Hepatocyte (in vitro differentiated cells): ENCODE measurements around the gene TBC1D5. TPM values are rescaled to one million over a fixed set of nuclear protein-coding genes. Genes with fewer than 3 reads are reported as not detected.

Source experiments
- DNase-seq: peaks from one replicate; pipeline ENCODE4 v3.0.0-alpha.2; 2016; ENCODE audit warnings: low spot score
- H2AFZ ChIP-seq: fragments of 200-600 bp; sonication (generic); 2 replicates; pipeline ENCODE4 v1.6.0; 2016; ENCODE audit warnings: antibody characterized with exemption, mild to moderate bottlenecking
- H3K27ac ChIP-seq: fragments of 200-600 bp; sonication (generic); 2 replicates; pipeline ENCODE4 v1.5.1; 2016; ENCODE audit warnings: mild to moderate bottlenecking
- H3K27me3 ChIP-seq: fragments of 200-600 bp; sonication (generic); 2 replicates; pipeline ENCODE4 v1.6.1; 2016
- H3K36me3 ChIP-seq: fragments of 200-600 bp; sonication (generic); replicated peaks from 2 replicates; pipeline ENCODE4 v1.5.1; 2016; ENCODE audit warnings: low read depth; ENCODE audit not compliant: insufficient read depth
- H3K4me1 ChIP-seq: fragments of 200-600 bp; sonication (generic); 2 replicates; pipeline ENCODE4 v1.5.1; 2016; ENCODE audit warnings: mild to moderate bottlenecking, moderate library complexity; ENCODE audit not compliant: insufficient read depth
- H3K4me2 ChIP-seq: fragments of 200-600 bp; sonication (generic); 2 replicates; pipeline ENCODE4 v1.6.0; 2016
- H3K4me3 ChIP-seq: fragments of 200-600 bp; sonication (generic); 2 replicates; pipeline ENCODE4 v1.5.1; 2016; ENCODE audit warnings: mild to moderate bottlenecking
- H3K79me2 ChIP-seq: fragments of 200-600 bp; sonication (generic); 2 replicates; pipeline ENCODE4 v1.6.0; 2017; ENCODE audit warnings: mild to moderate bottlenecking
- H3K9me2 ChIP-seq: fragments of 200-600 bp; sonication (generic); replicated peaks from 2 replicates; pipeline ENCODE4 v1.6.0; 2017; ENCODE audit warnings: mild to moderate bottlenecking; ENCODE audit not compliant: insufficient read depth
- H3K9me3 ChIP-seq: fragments of 200-600 bp; sonication (generic); 2 replicates; pipeline ENCODE4 v1.5.1; 2016; ENCODE audit warnings: low read depth, mild to moderate bottlenecking
- H4K20me1 ChIP-seq: fragments of 200-600 bp; sonication (generic); 2 replicates; pipeline ENCODE4 v1.6.0; 2016; ENCODE audit warnings: mild to moderate bottlenecking; ENCODE audit not compliant: insufficient read depth, poor library complexity, severe bottlenecking
- EZH2 ChIP-seq: fragments of 200-600 bp; sonication (generic); IDR thresholded peaks from 2 replicates; pipeline ENCODE4 v1.6.1; 2016; ENCODE audit warnings: antibody characterized with exemption, mild to moderate bottlenecking, borderline replicate concordance
- EZH2phosphoT487 ChIP-seq: fragments of 200-600 bp; sonication (generic); IDR thresholded peaks from one replicate; pipeline ENCODE4 v1.6.1; 2018; ENCODE audit warnings: antibody characterized with exemption, mild to moderate bottlenecking, low read depth, moderate library complexity; ENCODE audit not compliant: unreplicated experiment, severe bottlenecking
- WGBS: methylation state at CpG from one replicate; pipeline ENCODE4 v1.1.6; 2016; ENCODE audit warnings: low lambda C conversion rate; ENCODE audit errors: missing lambda C conversion rate; 5-methylcytosine and 5-hydroxymethylcytosine counted together
- polyA plus RNA-seq: library from polyadenylated mRNA; unstranded; fragments of >200 nt; fragmentation: Nextera tagmentation; extraction: Ambion mirVana; gene quantifications from 2 replicates; pipeline ENCODE4 v1.2.1, GENCODE V29; 2016
- total RNA-seq: library from RNA; depleted of rRNA; stranded (reverse); fragments of >200 nt; gene quantifications from 2 replicates; pipeline ENCODE4 v1.2.3, GENCODE V29; 2014
- TF ChIP-seq, protein P1 (sequence below): fragments of 200-600 bp; sonication (generic); IDR thresholded peaks from 2 replicates; pipeline ENCODE4 v1.5.1; 2016; ENCODE audit warnings: antibody characterized with exemption, mild to moderate bottlenecking; ENCODE audit not compliant: poor library complexity

TBC1D5 gene
- total and polyA plus RNA-seq, 2 experiments from 2014 or later = 17.0 to 64.2 TPM

DNA sequence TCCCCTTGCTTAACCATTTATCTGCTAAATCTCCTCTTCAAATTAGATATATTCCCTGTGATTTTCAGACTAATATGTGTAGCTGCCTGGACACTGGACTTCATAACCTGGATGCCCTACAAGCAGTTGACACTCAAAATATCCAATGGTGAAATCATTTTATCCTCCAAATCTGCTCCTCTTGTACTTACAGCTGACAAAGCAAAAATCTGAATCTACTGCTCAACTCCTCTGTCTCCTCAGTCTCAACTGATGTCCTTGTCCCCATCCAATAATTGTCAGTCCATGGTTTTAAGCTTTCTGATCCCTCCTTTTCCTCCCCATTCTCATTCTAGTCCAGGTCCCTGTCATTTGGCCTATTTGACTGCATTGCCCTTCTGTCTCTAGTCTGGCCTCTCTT lies 411.8 kb downstream of the TBC1D5 start:
- H3K27me3 ChIP-seq = no peaks in the 10 kb centered on the region
- H2AFZ ChIP-seq = no peak overlapping the region
- no peak overlapping the region for H3K27ac ChIP-seq
- H3K4me3 ChIP-seq = no peak overlapping the region
- H3K79me2 ChIP-seq = no peaks in the 10 kb centered on the region
- no peaks in the 10 kb centered on the region for H3K36me3 ChIP-seq
- H3K4me2 ChIP-seq = no peak overlapping the region
- H4K20me1 ChIP-seq = no peaks in the 10 kb centered on the region
- H3K4me1 ChIP-seq = no peaks in the 10 kb centered on the region
- H3K9me3 ChIP-seq = no peaks in the 10 kb centered on the region
- DNase-seq = no peak
- no peaks in the 10 kb centered on the region for H3K9me2 ChIP-seq
- TF ChIP-seq EZH2 (no peak), EZH2phosphoT487 (no peak)
- TF ChIP-seq, protein P1, sequence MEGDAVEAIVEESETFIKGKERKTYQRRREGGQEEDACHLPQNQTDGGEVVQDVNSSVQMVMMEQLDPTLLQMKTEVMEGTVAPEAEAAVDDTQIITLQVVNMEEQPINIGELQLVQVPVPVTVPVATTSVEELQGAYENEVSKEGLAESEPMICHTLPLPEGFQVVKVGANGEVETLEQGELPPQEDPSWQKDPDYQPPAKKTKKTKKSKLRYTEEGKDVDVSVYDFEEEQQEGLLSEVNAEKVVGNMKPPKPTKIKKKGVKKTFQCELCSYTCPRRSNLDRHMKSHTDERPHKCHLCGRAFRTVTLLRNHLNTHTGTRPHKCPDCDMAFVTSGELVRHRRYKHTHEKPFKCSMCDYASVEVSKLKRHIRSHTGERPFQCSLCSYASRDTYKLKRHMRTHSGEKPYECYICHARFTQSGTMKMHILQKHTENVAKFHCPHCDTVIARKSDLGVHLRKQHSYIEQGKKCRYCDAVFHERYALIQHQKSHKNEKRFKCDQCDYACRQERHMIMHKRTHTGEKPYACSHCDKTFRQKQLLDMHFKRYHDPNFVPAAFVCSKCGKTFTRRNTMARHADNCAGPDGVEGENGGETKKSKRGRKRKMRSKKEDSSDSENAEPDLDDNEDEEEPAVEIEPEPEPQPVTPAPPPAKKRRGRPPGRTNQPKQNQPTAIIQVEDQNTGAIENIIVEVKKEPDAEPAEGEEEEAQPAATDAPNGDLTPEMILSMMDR = no peak

- WGBS = 96% methylated on average over 1 of the region's 1 CpG
Observed at GRCh38 chr3:17329927-17330326, 412.5 kb downstream of the TBC1D5 start.

GRCh38 chr3:17322106-17322793 lies 420.2 kb downstream of the TBC1D5 start:
- no peak for TF ChIP-seq EZH2
- TF ChIP-seq EZH2phosphoT487 = no peak
- TF ChIP-seq, protein P1 = no peak
- 77% methylated on average over 5 of the region's 5 CpGs for WGBS
- Histone ChIP-seq H3K27me3 (no peaks in the 10 kb centered on the region), H3K4me1 (no peaks in the 10 kb centered on the region), H3K9me2 (no peaks in the 10 kb centered on the region), H3K36me3 (no peaks in the 10 kb centered on the region), H3K9me3 (no peaks in the 10 kb centered on the region), H2AFZ (no peak overlapping the region), H3K79me2 (no peaks in the 10 kb centered on the region), H3K4me3 (no peak overlapping the region), H3K4me2 (no peak overlapping the region), H3K27ac (no peak overlapping the region), H4K20me1 (no peaks in the 10 kb centered on the region)
- no peak for DNase-seq

More at GRCh38 chr3:17329927-17330326, 412.5 kb downstream of the TBC1D5 start:
- no peaks in the 10 kb centered on the region for H3K9me3 ChIP-seq
- no peak overlapping the region for H3K4me2 ChIP-seq
- H2AFZ ChIP-seq = no peak overlapping the region
- no peaks in the 10 kb centered on the region for H3K9me2 ChIP-seq
- no peaks in the 10 kb centered on the region for H3K36me3 ChIP-seq
- no peak for DNase-seq
- H4K20me1 ChIP-seq = no peaks in the 10 kb centered on the region
- TF ChIP-seq EZH2 (no peak), EZH2phosphoT487 (no peak)
- TF ChIP-seq, protein P1 = no peak
- no peaks in the 10 kb centered on the region for H3K4me1 ChIP-seq
- no peaks in the 10 kb centered on the region for H3K27me3 ChIP-seq
- H3K27ac ChIP-seq = no peak overlapping the region
- H3K79me2 ChIP-seq = no peaks in the 10 kb centered on the region
- H3K4me3 ChIP-seq = no peak overlapping the region

DNA sequence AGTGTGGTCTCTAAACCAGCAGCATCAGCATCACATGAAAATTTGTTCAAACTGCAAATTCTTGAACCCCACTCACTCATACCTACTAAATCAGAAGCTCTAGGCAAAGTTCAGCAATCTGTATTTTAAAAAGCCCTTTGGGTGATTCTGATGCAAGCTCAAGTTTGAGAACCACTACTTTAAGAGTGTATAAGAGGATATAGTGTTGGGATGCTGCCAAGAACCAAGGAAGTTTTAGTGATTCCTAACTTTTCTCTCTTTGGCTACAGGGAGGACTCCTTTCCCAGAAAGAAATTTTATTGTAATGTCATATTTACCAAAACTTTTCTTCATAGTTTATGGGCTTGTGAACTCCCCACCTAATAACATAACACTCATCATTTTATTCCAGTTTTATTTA lies 422.2 kb downstream of the TBC1D5 start:
- TF ChIP-seq, protein P1 = no peak
- TF ChIP-seq EZH2 (no peak), EZH2phosphoT487 (no peak)
- Histone ChIP-seq H4K20me1 (no peaks in the 10 kb centered on the region), H3K79me2 (no peaks in the 10 kb centered on the region), H2AFZ (no peak overlapping the region), H3K9me2 (no peaks in the 10 kb centered on the region), H3K27ac (no peak overlapping the region), H3K27me3 (no peaks in the 10 kb centered on the region), H3K4me2 (no peak overlapping the region), H3K9me3 (no peaks in the 10 kb centered on the region), H3K4me3 (no peak overlapping the region), H3K4me1 (no peaks in the 10 kb centered on the region), H3K36me3 (no peaks in the 10 kb centered on the region)
- DNase-seq = no peak
